K562 (cell line): Measurements from ENCODE around the gene TMEM120B. TPM values are rescaled to one million over a fixed set of nuclear protein-coding genes. Genes with fewer than 3 reads are reported as not detected.

Experiments
- ATAC-seq: fragments of 200-7000 bp; cut with Tn5 transposase; 3 replicates; pipeline ENCODE4 v1.9.1; 2020; ENCODE audit warnings: moderate library complexity
- BruUV-seq: library from RNA; stranded (reverse); fragments of 400-500 nt; replicated peaks from 2 replicates; lab custom pipeline; 2021; lab: Mats Ljungman, UMichigan
- CTCF ChIA-PET: fragments of 300-600 bp; formaldehyde crosslinking; extraction: SDS; loops from one replicate; lab custom pipeline; 2021; ENCODE audit warnings: low intra/inter-chr PET ratio; lab: Yijun Ruan, JAX
- POLR2A ChIA-PET: fragments of 300-600, 350-650 bp; sonication (Branson Sonifier 250); formaldehyde crosslinking; extraction: SDS; loops from one replicate; lab custom pipeline; 2021; ENCODE audit warnings: antibody characterized with exemption, inconsistent platforms; lab: Yijun Ruan, JAX
- DNase-seq, 4 experiments: peaks; one replicate each; pipeline versions ENCODE4 v3.0.0 to v3.0.0-alpha.2; 2011 to 2018; ENCODE audit warnings: low spot score in 3 of 4, mixed read lengths in 3 of 4; ENCODE audit errors: extremely low read depth in 1 of 4
- FAIRE-seq: peaks from 2 replicates; lab custom pipeline; 2011; peaks lifted over from hg19 to GRCh38; lab: Jason Lieb, UNC
- H2AFZ ChIP-seq: 2 replicates; pipeline ENCODE4 v1.6.0; 2011; ENCODE audit warnings: low read depth, low read length, control low read depth, inconsistent platforms
- H3K27ac ChIP-seq: fragments of 200-600 bp; 3 replicates; pipeline ENCODE4 v1.8.0; 2011; ENCODE audit warnings: low read depth, mild to moderate bottlenecking, control low read depth, inconsistent platforms, low read length, moderate library complexity, mixed read lengths; ENCODE audit errors: extremely low read depth
- H3K27me3 ChIP-seq, 2 experiments: fragments of 300-600 bp in 1 of 2; 2 replicates in 1 of 2; 3 replicates in 1 of 2; pipeline versions ENCODE4 v1.6.0 to v1.8.0; 2011; ENCODE audit warnings: inconsistent platforms in 2 of 2, low read length in 2 of 2, mild to moderate bottlenecking in 1 of 2, mixed read lengths in 1 of 2, moderate library complexity in 1 of 2; ENCODE audit not compliant: control insufficient read depth in 2 of 2, insufficient read depth in 2 of 2
- H3K36me3 ChIP-seq: fragments of 300-600 bp; 3 replicates; pipeline ENCODE4 v1.8.0; 2011; ENCODE audit warnings: mild to moderate bottlenecking, low read length, inconsistent platforms; ENCODE audit not compliant: control insufficient read depth, insufficient read depth
- H3K4me1 ChIP-seq, 2 experiments: fragments of 200-600 bp in 1 of 2; replicated peaks in 1 of 2; 2 replicates in 1 of 2; 3 replicates in 1 of 2; pipeline versions ENCODE4 v1.5.1 to v1.8.0; 2011; ENCODE audit warnings: inconsistent platforms in 2 of 2, low read length in 2 of 2, mild to moderate bottlenecking in 1 of 2, mixed read lengths in 1 of 2, moderate library complexity in 1 of 2; ENCODE audit not compliant: control insufficient read depth in 2 of 2, insufficient read depth in 2 of 2
- H3K4me2 ChIP-seq: 2 replicates; pipeline ENCODE4 v1.6.1; 2011; ENCODE audit warnings: low read length, control low read depth, inconsistent platforms, mixed read lengths; ENCODE audit not compliant: insufficient read depth
- H3K4me3 ChIP-seq: fragments of 200-600 bp; sonication (generic), shearing (Covaris generic); 2 replicates; pipeline ENCODE4 v1.5.1; 2016; ENCODE audit warnings: control low read depth, inconsistent platforms
- H3K79me2 ChIP-seq: fragments of 200-600 bp; 3 replicates; pipeline ENCODE4 v1.8.0; 2011; ENCODE audit warnings: low read length, inconsistent platforms; ENCODE audit not compliant: control insufficient read depth, insufficient read depth
- H3K9ac ChIP-seq, 2 experiments: 2 replicates each; pipeline versions ENCODE4 v1.6.0 to v1.6.1; 2011; ENCODE audit warnings: low read depth in 2 of 2, low read length in 2 of 2, control low read depth in 1 of 2, inconsistent platforms in 1 of 2, mild to moderate bottlenecking in 1 of 2, mixed read lengths in 1 of 2; ENCODE audit not compliant: insufficient read depth in 1 of 2
- H3K9me1 ChIP-seq: one replicate; pipeline ENCODE4 v1.6.0; 2011; ENCODE audit warnings: inconsistent platforms, mild to moderate bottlenecking, low read length, moderate library complexity; ENCODE audit not compliant: control insufficient read depth, insufficient read depth
- H3K9me3 ChIP-seq: replicated peaks from 2 replicates; pipeline ENCODE4 v1.5.1; 2011; ENCODE audit warnings: low read depth, low read length, inconsistent platforms; ENCODE audit not compliant: control insufficient read depth, insufficient read depth
- H4K20me1 ChIP-seq: replicated peaks from 2 replicates; pipeline ENCODE4 v1.6.1; 2011; ENCODE audit warnings: low read length, inconsistent platforms, mixed read lengths; ENCODE audit not compliant: control insufficient read depth, insufficient read depth
- CBFB ChIP-seq: sonication (generic); formaldehyde crosslinking; IDR thresholded peaks from 2 replicates; pipeline ENCODE4 v1.4.0; 2020; ENCODE audit warnings: mild to moderate bottlenecking, missing genetic modification reagents
- DIDO1 ChIP-seq: fragments of 450-650 bp; IDR thresholded peaks from 2 replicates; pipeline ENCODE4 v1.6.1; 2016; ENCODE audit warnings: low read depth, missing biosample characterization, missing genetic modification characterization
- EGR1 ChIP-seq: fragments of 450-650 bp; conservative IDR thresholded peaks from 2 replicates; pipeline ENCODE4 v1.6.1; 2017; ENCODE audit warnings: mild to moderate bottlenecking
- HDAC3 ChIP-seq: fragments of 450-650 bp; IDR thresholded peaks from 2 replicates; pipeline ENCODE4 v1.6.1; 2018; ENCODE audit warnings: borderline replicate concordance, mild to moderate bottlenecking, moderate library complexity; ENCODE audit not compliant: partially characterized antibody
- KDM2B ChIP-seq: fragments of 250-450 bp; sonication (Bioruptor Pico); IDR thresholded peaks from 2 replicates; pipeline ENCODE4 v1.8.0; 2021; ENCODE audit warnings: mild to moderate bottlenecking, moderate library complexity
- SPI1 ChIP-seq: IDR thresholded peaks from 2 replicates; pipeline ENCODE4 v1.6.1; 2011; ENCODE audit warnings: low read depth, low read length, control low read depth, borderline replicate concordance
- ZNF583 ChIP-seq: fragments of 250-450 bp; sonication (Bioruptor Pico); IDR thresholded peaks from 2 replicates; pipeline ENCODE4 v1.4.0; 2020
- WGBS: fragments of 100-300 bp; shearing (Covaris generic); methylation state at CpG from one replicate; pipeline ENCODE4 v1.1.6; 2016; ENCODE audit warnings: low coverage, mixed read lengths; ENCODE audit not compliant: insufficient coverage; ENCODE audit errors: missing lambda C conversion rate; 5-methylcytosine and 5-hydroxymethylcytosine counted together
- in situ Hi-C: fragments of 300-500 bp; cut with MboI; formaldehyde crosslinking; loops from 4 replicates; pipeline ENCODE4 v1.15.0; 2018; ENCODE audit warnings: inconsistent platforms, mixed read lengths
- intact Hi-C: fragments of 100-400 bp; cut with micrococcal nuclease; formaldehyde crosslinking; loops from 2 replicates; pipeline ENCODE4 v1.14.2; 2022
- polyA plus RNA-seq, 8 experiments: library from polyadenylated mRNA; depleted of rRNA in 4 of 8; stranded (reverse) in 5 of 8; unstranded in 3 of 8; fragments of >200 nt; fragmentation: Nextera tagmentation in 2 of 8; fragmentation: Illumina TruSeq in 1 of 8; extraction: Ambion mirVana in 2 of 8; extraction: Trizol in 1 of 8; gene quantifications; 2 replicates each; pipeline versions ENCODE4 v1.2.1 to v1.2.3, GENCODE V29; 2011 to 2014; ENCODE audit warnings: inconsistent platforms in 1 of 8, missing spikeins in 1 of 8
- total RNA-seq, 7 experiments: library from RNA; depleted of rRNA in 6 of 7; stranded (reverse); fragments of >200 nt in 6 of 7; fragmentation: Illumina TruSeq in 2 of 7; extraction: Trizol in 2 of 7; gene quantifications; 2 replicates each; pipeline versions ENCODE4 v1.2.1 to v1.2.3, GENCODE V29; 2011 to 2021; ENCODE audit warnings: low replicate concordance in 1 of 7
- TF ChIP-seq, protein P1 (sequence below), 2 experiments: IDR thresholded peaks; 2 replicates each; pipeline ENCODE4 v1.6.1; 2012; ENCODE audit warnings: improper control_type of control experiment in 2 of 2, low read depth in 2 of 2, low read length in 2 of 2, borderline replicate concordance in 1 of 2

TMEM120B gene
- total and polyA plus RNA-seq, 9 of the 15 experiments (the other 6 are each of a cell fraction or from before 2014, with no cell fraction given) = 1.7 to 18.6 (median 7.4) TPM

GRCh38 chr12:121805171-121806008, 92.8 kb downstream of the TMEM120B start (continued):
- TF ChIP-seq, protein P1, sequence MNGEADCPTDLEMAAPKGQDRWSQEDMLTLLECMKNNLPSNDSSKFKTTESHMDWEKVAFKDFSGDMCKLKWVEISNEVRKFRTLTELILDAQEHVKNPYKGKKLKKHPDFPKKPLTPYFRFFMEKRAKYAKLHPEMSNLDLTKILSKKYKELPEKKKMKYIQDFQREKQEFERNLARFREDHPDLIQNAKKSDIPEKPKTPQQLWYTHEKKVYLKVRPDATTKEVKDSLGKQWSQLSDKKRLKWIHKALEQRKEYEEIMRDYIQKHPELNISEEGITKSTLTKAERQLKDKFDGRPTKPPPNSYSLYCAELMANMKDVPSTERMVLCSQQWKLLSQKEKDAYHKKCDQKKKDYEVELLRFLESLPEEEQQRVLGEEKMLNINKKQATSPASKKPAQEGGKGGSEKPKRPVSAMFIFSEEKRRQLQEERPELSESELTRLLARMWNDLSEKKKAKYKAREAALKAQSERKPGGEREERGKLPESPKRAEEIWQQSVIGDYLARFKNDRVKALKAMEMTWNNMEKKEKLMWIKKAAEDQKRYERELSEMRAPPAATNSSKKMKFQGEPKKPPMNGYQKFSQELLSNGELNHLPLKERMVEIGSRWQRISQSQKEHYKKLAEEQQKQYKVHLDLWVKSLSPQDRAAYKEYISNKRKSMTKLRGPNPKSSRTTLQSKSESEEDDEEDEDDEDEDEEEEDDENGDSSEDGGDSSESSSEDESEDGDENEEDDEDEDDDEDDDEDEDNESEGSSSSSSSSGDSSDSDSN (IDR thresholded peaks at IDR 0.05; ENCODE audit: borderline replicate concordance in 1 of 2, low read depth in 2 of 2, low read length in 2 of 2) = peak; percentile 39 to 45; a peak in 1 of 4 replicates
- TF ChIP-seq CBFB (CRISPR knock-in tag) (no peak), EGR1 (no peak)

DNA sequence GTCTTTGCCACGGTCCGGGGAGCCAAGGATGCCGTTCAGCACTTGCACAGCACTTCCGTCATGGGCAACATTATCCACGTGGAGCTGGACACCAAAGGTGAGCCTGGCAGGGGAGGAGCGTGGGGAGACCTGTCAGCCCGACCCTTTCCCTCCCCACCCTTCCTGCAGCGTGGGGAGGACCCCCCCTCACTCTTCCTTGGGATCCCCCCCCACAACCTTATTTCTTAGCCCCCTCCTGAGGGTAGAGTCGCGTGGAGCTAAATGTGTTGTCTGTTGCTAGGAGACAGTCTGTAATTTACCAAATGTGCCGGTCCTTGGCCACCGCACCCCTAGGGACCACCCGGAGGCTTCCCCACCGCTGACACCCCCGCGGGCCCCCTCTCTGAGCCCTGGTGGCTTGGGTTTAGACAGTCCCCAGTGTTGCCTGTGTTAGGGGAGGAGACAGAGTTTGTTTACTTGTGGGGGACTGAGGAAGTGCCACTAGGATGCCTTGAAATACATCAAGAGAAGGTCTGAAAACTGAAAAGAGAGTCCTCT, 93.5 kb downstream of the TMEM120B start:
- no peak overlapping the region for H2AFZ ChIP-seq
- TSS peak; percentile 24 for BruUV-seq
- H3K4me1 ChIP-seq = peaks cover 13 to 56% of the 10 kb centered on the region in 2 experiments
- no peaks in the 10 kb centered on the region for H3K27me3 ChIP-seq
- peak overlapping the region; percentile 93 for H3K4me2 ChIP-seq
- in situ Hi-C loops = no loop called here
- CTCF ChIA-PET = interaction anchor here (0.9 kb wide), 1 partner anchor 9 kb away, joined by 4 read pairs; no protein-coding TSS in a partner anchor
- WGBS = 1% methylated on average over 16 of the region's 16 CpGs
- no peaks in the 10 kb centered on the region for H3K9me3 ChIP-seq
- H3K36me3 ChIP-seq = peaks cover 53% of the 10 kb centered on the region
- DNase-seq (peak in 2 of 4 experiments; percentile 29 to 49), ATAC-seq (peak; percentile 10; the same call in 1 of the 3 replicates), FAIRE-seq (peak; percentile 70)
- POLR2A ChIA-PET = interaction anchor here (0.6 to 12.1 kb wide), 5 partner anchors 9 to 148 kb away, joined by 3 to 194 read pairs (median 4); partner anchors contain the start of gene RHOF
- peak overlapping the region; percentile 79 to 91 for H3K9ac ChIP-seq
- H4K20me1 ChIP-seq = peaks cover 8% of the 10 kb centered on the region; the same call in 1 of the 2 replicates
- peaks cover 83% of the 10 kb centered on the region for H3K79me2 ChIP-seq
- H3K9me1 ChIP-seq = no peaks in the 10 kb centered on the region
- H3K4me3 ChIP-seq = peak overlapping the region; percentile 80
- intact Hi-C loops = no loop called here
- peak overlapping the region; percentile 99; the same call in 2 of the 3 replicates for H3K27ac ChIP-seq
- TF ChIP-seq ZNF583 (CRISPR knock-in tag) = no peak
- TF ChIP-seq SPI1 = peak; percentile 81
- no peak for TF ChIP-seq KDM2B (CRISPR knock-in tag)
- TF ChIP-seq HDAC3 = no peak
- no peak for TF ChIP-seq DIDO1
